ENCODE results near the gene PSMD6.

PSMD6 gene

GRCh38 chr3:64023187-64023860 is at the start of gene PSMD6:
Gene PSMD6, minus strand, starts transcription at chr3:64023494. Its CDS starts 75 bp downstream, at chr3:64023419.
- DNase-seq (ENCODE audit: low spot score): peak; percentile 87

GRCh38 chr3:64072126-64072525 is 48.8 kb upstream of the PSMD6 start:
- DNase-seq (ENCODE audit: low spot score): no peak

- DNase-seq (ENCODE audit: low spot score): no peak
Observed at GRCh38 chr3:64070704-64071103, 47.4 kb upstream of the PSMD6 start.

GRCh38 chr3:64067506-64068346 is 44.4 kb upstream of the PSMD6 start:
- DNase-seq (ENCODE audit: low spot score): no peak

GRCh38 chr3:64064804-64065203 is 41.5 kb upstream of the PSMD6 start:
- DNase-seq (ENCODE audit: low spot score): no peak

- no peak for DNase-seq (ENCODE audit: low spot score)
Observed at GRCh38 chr3:64063983-64064438, 40.7 kb upstream of the PSMD6 start.

- no peak for DNase-seq (ENCODE audit: low spot score)
Observed at GRCh38 chr3:64063207-64063982, 40.1 kb upstream of the PSMD6 start.

GRCh38 chr3:64061628-64062027 is 38.3 kb upstream of the PSMD6 start:
- no peak for DNase-seq (ENCODE audit: low spot score)

GRCh38 chr3:64059484-64060175 is 36.3 kb upstream of the PSMD6 start:
- DNase-seq (ENCODE audit: low spot score): no peak

- DNase-seq (ENCODE audit: low spot score): no peak
Observed at GRCh38 chr3:64058566-64058965, 35.3 kb upstream of the PSMD6 start.

- no peak for DNase-seq (ENCODE audit: low spot score)
Observed at GRCh38 chr3:64057231-64057630, 33.9 kb upstream of the PSMD6 start.

GRCh38 chr3:64056606-64057180 is 33.4 kb upstream of the PSMD6 start:
- DNase-seq (ENCODE audit: low spot score): no peak

- no peak for DNase-seq (ENCODE audit: low spot score)
Observed at GRCh38 chr3:64055076-64055475, 31.8 kb upstream of the PSMD6 start.

GRCh38 chr3:64054488-64054887 is 31.2 kb upstream of the PSMD6 start:
- DNase-seq (ENCODE audit: low spot score): no peak

- no peak for DNase-seq (ENCODE audit: low spot score)
Observed at GRCh38 chr3:64053581-64053980, 30.3 kb upstream of the PSMD6 start.

GRCh38 chr3:64053117-64053516 is 29.8 kb upstream of the PSMD6 start:
- DNase-seq (ENCODE audit: low spot score): no peak

GRCh38 chr3:64049832-64050231 is 26.5 kb upstream of the PSMD6 start:
- DNase-seq (ENCODE audit: low spot score): no peak

- no peak for DNase-seq (ENCODE audit: low spot score)
Observed at GRCh38 chr3:64049136-64049535, 25.8 kb upstream of the PSMD6 start.

GRCh38 chr3:64048631-64049061 is 25.4 kb upstream of the PSMD6 start:
- no peak for DNase-seq (ENCODE audit: low spot score)

GRCh38 chr3:64047787-64048186 is 24.5 kb upstream of the PSMD6 start:
- DNase-seq (ENCODE audit: low spot score): no peak

- no peak for DNase-seq (ENCODE audit: low spot score)
Observed at GRCh38 chr3:64046996-64047594, 23.8 kb upstream of the PSMD6 start.

All from hematopoietic multipotent progenitor cell treated with erythropoietin and hydrocortisone succinate and interleukin-3 and kit ligand, for 15 days (in vitro differentiated cells).